B cell (primary cell): Measurements from ENCODE around the gene PRR35. TPM values are rescaled to one million over a fixed set of nuclear protein-coding genes. Genes with fewer than 3 reads are reported as not detected.

Experiments used
- ATAC-seq: fragments of 200-7000 bp; cut with Tn5 transposase; one replicate; pipeline ENCODE4 v1.10.0; 2021; ENCODE audit warnings: low read depth, mild to moderate bottlenecking, moderate number of reproducible peaks, moderate library complexity
- CTCF ChIA-PET: fragments of 350-600 bp; sonication (Branson Sonifier 250); formaldehyde crosslinking; loops from one replicate; lab custom pipeline; 2021; ENCODE audit warnings: antibody characterized with exemption, inconsistent platforms; lab: Charles Lee
- POLR2A ChIA-PET: fragments of 350-600 bp; sonication (Branson Sonifier 250); formaldehyde crosslinking; loops from one replicate; lab custom pipeline; 2021; ENCODE audit warnings: antibody characterized with exemption; lab: Charles Lee
- DNase-seq: peaks from one replicate; pipeline ENCODE4 v3.0.0; 2013
- H2AFZ ChIP-seq: 2 replicates; pipeline ENCODE4 v1.6.1; 2012; ENCODE audit warnings: mild to moderate bottlenecking, low read depth, low read length; ENCODE audit not compliant: insufficient read depth, poor library complexity, severe bottlenecking
- H3K27ac ChIP-seq, 2 donors: 1 replicate in 1 of 2; 2 replicates in 1 of 2; pipeline ENCODE4 v1.5.1; 2012 to 2013; ENCODE audit warnings: low read length in 2 of 2, mild to moderate bottlenecking in 2 of 2, moderate library complexity in 1 of 2
- H3K27me3 ChIP-seq, 4 experiments: fragments of 200-600 bp in 1 of 4; sonication (generic) in 1 of 4; replicated peaks in 1 of 4; 1 replicate in 2 of 4; 2 replicates in 2 of 4; pipeline versions ENCODE4 v1.6.1 to v1.7.0; 2013 to 2016; ENCODE audit warnings: low read length in 3 of 4, mild to moderate bottlenecking in 2 of 4, mixed read lengths in 1 of 4, moderate library complexity in 1 of 4; ENCODE audit not compliant: insufficient read depth in 4 of 4, control insufficient read depth in 3 of 4; ENCODE audit errors: control extremely low read depth in 1 of 4
- H3K36me3 ChIP-seq, 2 experiments: replicated peaks in 1 of 2; 1 replicate in 1 of 2; 2 replicates in 1 of 2; pipeline versions ENCODE4 v1.6.1 to v1.7.1; 2013; ENCODE audit warnings: low read length in 1 of 2; ENCODE audit not compliant: insufficient read depth in 2 of 2, control insufficient read depth in 1 of 2; ENCODE audit errors: control extremely low read depth in 1 of 2, extremely low read depth in 1 of 2
- H3K4me1 ChIP-seq, 2 donors: fragments of 200-600 bp in 1 of 2; sonication (generic) in 1 of 2; 1 replicate in 1 of 2; 2 replicates in 1 of 2; pipeline versions ENCODE4 v1.5.1 to v1.6.1; 2013 to 2017; ENCODE audit warnings: low read length in 2 of 2; ENCODE audit not compliant: control insufficient read depth in 2 of 2, insufficient read depth in 2 of 2
- H3K4me2 ChIP-seq: replicated peaks from 2 replicates; pipeline ENCODE3; 2012; ENCODE audit warnings: mild to moderate bottlenecking, low read depth, low read length; ENCODE audit not compliant: poor library complexity, severe bottlenecking
- H3K4me3 ChIP-seq, 5 experiments: fragments of 200-600 bp in 1 of 5; sonication (generic) in 1 of 5; 1 replicate in 3 of 5; 2 replicates in 2 of 5; pipeline versions ENCODE4 v1.5.1 to v1.7.0; 2011 to 2016; ENCODE audit warnings: low read length in 4 of 5, mild to moderate bottlenecking in 4 of 5, low read depth in 2 of 5, control low read depth in 1 of 5, moderate library complexity in 1 of 5; ENCODE audit not compliant: insufficient read depth in 1 of 5; ENCODE audit errors: control extremely low read depth in 1 of 5, extremely low read depth in 1 of 5
- H3K79me2 ChIP-seq: fragments of 200-600 bp; sonication (generic); one replicate; pipeline ENCODE4 v1.6.0; 2016; ENCODE audit warnings: low read length; ENCODE audit not compliant: control insufficient read depth, insufficient read depth
- H3K9ac ChIP-seq: fragments of 200-600 bp; sonication (generic); 2 replicates; pipeline ENCODE4 v1.6.1; 2017; ENCODE audit warnings: mild to moderate bottlenecking, low read length, moderate library complexity
- H3K9me3 ChIP-seq, 3 donors: one replicate each; pipeline versions ENCODE4 v1.6.1 to v1.7.1; 2013; ENCODE audit warnings: low read length in 2 of 3; ENCODE audit not compliant: control insufficient read depth in 2 of 3, insufficient read depth in 1 of 3; ENCODE audit errors: control extremely low read depth in 1 of 3
- H4K20me1 ChIP-seq: 2 replicates; pipeline ENCODE4 v1.6.0; 2012; ENCODE audit warnings: mild to moderate bottlenecking, low read length; ENCODE audit not compliant: insufficient read depth, control insufficient read depth, poor library complexity, severe bottlenecking
- H3K27ac Mint-ChIP-seq: one replicate; pipeline ENCODE4 v1.8.0; 2021; ENCODE audit warnings: mixed read lengths
- H3K27me3 Mint-ChIP-seq: one replicate; pipeline ENCODE4 v1.8.0; 2021; ENCODE audit warnings: mixed read lengths
- H3K4me1 Mint-ChIP-seq: one replicate; pipeline ENCODE4 v1.8.0; 2021; ENCODE audit warnings: mixed read lengths
- H3K4me3 Mint-ChIP-seq: one replicate; pipeline ENCODE4 v1.8.0; 2021; ENCODE audit warnings: mixed read lengths
- H3K9me3 Mint-ChIP-seq: one replicate; pipeline ENCODE4 v1.8.0; 2022; ENCODE audit warnings: mixed read lengths; ENCODE audit not compliant: insufficient read depth
- CTCF ChIP-seq: fragments of 200-600 bp; IDR thresholded peaks from one replicate; pipeline ENCODE4 v1.8.0; 2022; ENCODE audit warnings: antibody characterized with exemption, mild to moderate bottlenecking
- EZH2 ChIP-seq: IDR thresholded peaks from 2 replicates; pipeline ENCODE4 v1.6.1; 2012; ENCODE audit warnings: borderline replicate concordance, low read depth, mild to moderate bottlenecking, moderate library complexity, low read length; ENCODE audit not compliant: insufficient read depth, poor library complexity, severe bottlenecking
- WGBS: methylation state at CpG from one replicate; pipeline ENCODE4 v1.1.5; 2013; ENCODE audit warnings: missing lambda C conversion rate; ENCODE audit not compliant: insufficient coverage; 5-methylcytosine and 5-hydroxymethylcytosine counted together
- intact Hi-C: fragments of 100-400 bp; cut with micrococcal nuclease; formaldehyde crosslinking; loops from one replicate; pipeline ENCODE4 v1.10.0; 2022
- polyA plus RNA-seq: library from polyadenylated mRNA; depleted of rRNA; stranded (reverse); fragments of >200 nt; gene quantifications from 2 replicates; pipeline ENCODE4 v1.2.3, GENCODE V29; 2012
- total RNA-seq, 2 donors: library from RNA; stranded (reverse); fragments of 120-200 nt in 1 of 2; gene quantifications; 1 replicate in 1 of 2; 2 replicates in 1 of 2; pipeline versions ENCODE4 v1.2.3 to v1.2.4, GENCODE V29; 2013 to 2022

The PRR35 gene
- total and polyA plus RNA-seq, 2 donors (not counting 1 experiment from before 2014, with no cell fraction given), result not detected

- WGBS, result 92% methylated on average over 31 of the region's 32 CpGs
- Histone ChIP-seq H3K4me2 (no peak overlapping the region), H3K79me2 (no peaks in the 10 kb centered on the region), H3K9me3 (peaks cover 0 to 7% (median 0%) of the 10 kb centered on the region in 3 donors), H3K27me3 (peaks cover 0 to 29% (median 9%) of the 10 kb centered on the region in 4 experiments), H3K36me3 (peaks cover 0 to 4% of the 10 kb centered on the region in 2 experiments), H4K20me1 (no peaks in the 10 kb centered on the region), H2AFZ (no peak overlapping the region), H3K9ac (no peak overlapping the region), H3K27ac (no peak overlapping the region), H3K4me1 (peaks cover 3 to 6% of the 10 kb centered on the region in 2 donors), H3K4me3 (no peak overlapping the region)
- ATAC-seq (no peak), DNase-seq (no peak)
- CTCF ChIA-PET, result no interaction called here
- no peak overlapping the region for H3K27ac Mint-ChIP-seq
- POLR2A ChIA-PET, result no interaction called here
- intact Hi-C loops, result no loop called here
- H3K4me1 Mint-ChIP-seq, result no peaks in the 10 kb centered on the region
- no peaks in the 10 kb centered on the region for H3K9me3 Mint-ChIP-seq
- no peak overlapping the region for H3K4me3 Mint-ChIP-seq
- H3K27me3 Mint-ChIP-seq, result peaks cover 4% of the 10 kb centered on the region
- TF ChIP-seq CTCF, result no peak
- no peak for TF ChIP-seq EZH2
Measured at GRCh38 chr16:556474-557173, 3.6 kb upstream of the PRR35 start.
